ENCODE results near the gene SRSF1. TPM values are rescaled to one million over a fixed set of nuclear protein-coding genes. Genes with fewer than 3 reads are reported as not detected.

The SRSF1 gene
- total RNA-seq, 1 experiment from 2014 or later = 434 TPM

GRCh38 chr17:57957886-57958285 lies 49.2 kb downstream of the SRSF1 start:
- ChIA-PET RAD21 (ENCODE audit: low non-redundant PET in 1 of 2, low total read pairs in 2 of 2, uncharacterized antibody in 2 of 2, unreplicated experiment in 2 of 2) (no interaction called here), CTCF (no interaction called here), POLR2A (no interaction called here)
- H3K4me3 ChIP-seq (replicated peaks in 1 of 2; ENCODE audit: low read depth in 1 of 2, low read length in 2 of 2) = no peak overlapping the region
- peaks cover 0 to 5% of the 10 kb centered on the region in 2 experiments; a peak in 1 of 4 replicates for H3K36me3 ChIP-seq (ENCODE audit: control insufficient read depth in 1 of 2, insufficient read depth in 2 of 2, low read length in 2 of 2)
- H3K79me2 ChIP-seq (ENCODE audit: insufficient read depth, low read length) = peaks cover 19% of the 10 kb centered on the region
- intact Hi-C loops (cut with micrococcal nuclease) = no loop called here
- no peaks in the 10 kb centered on the region for H3K27me3 ChIP-seq (ENCODE audit: insufficient read depth, low read length)
- no peak overlapping the region for H3K27ac ChIP-seq (ENCODE audit: low read depth, low read length)
- no peaks in the 10 kb centered on the region for H3K9me3 ChIP-seq (ENCODE audit: control insufficient read depth in 1 of 2, insufficient read depth in 1 of 2, low read depth in 1 of 2, low read length in 2 of 2)
- H3K4me2 ChIP-seq (ENCODE audit: low read length) = no peak overlapping the region
- DNase-seq (ENCODE audit: low read depth, low spot score) = no peak
- no TSS peak for BruUV-seq (replicated peaks)
- H3K4me1 ChIP-seq (ENCODE audit: control insufficient read depth in 1 of 2, insufficient read depth in 2 of 2, low read length in 2 of 2) = peaks cover 32 to 41% of the 10 kb centered on the region in 2 experiments
- H3K9me2 ChIP-seq (ENCODE audit: insufficient read depth) = no peaks in the 10 kb centered on the region
- no peaks in the 10 kb centered on the region for H4K20me1 ChIP-seq (ENCODE audit: insufficient read depth)
- H3K9ac ChIP-seq (ENCODE audit: low read length) = no peak overlapping the region
- H2AFZ ChIP-seq (ENCODE audit: low read depth, low read length, poor library complexity, severe bottlenecking) = no peak overlapping the region
- TF ChIP-seq ZNF274 (IDR thresholded peaks at IDR 0.05; ENCODE audit: low read depth, low read length) (no peak), EZH2 (IDR thresholded peaks at IDR 0.05) (no peak), EGR1 (IDR thresholded peaks at IDR 0.05; ENCODE audit: low read depth) (no peak), ATF3 (IDR thresholded peaks at IDR 0.05) (no peak), TCF7L2 (IDR thresholded peaks at IDR 0.05; ENCODE audit: borderline replicate concordance, extremely low read depth, insufficient read depth, insufficient read length) (no peak), CTCF (IDR thresholded peaks at IDR 0.05 in 2 of 3, conservative IDR thresholded peaks at IDR 0.05 in 1 of 3; ENCODE audit: borderline replicate concordance in 1 of 3, insufficient read depth in 1 of 3, low read depth in 2 of 3, low read length in 2 of 3) (no peak), JUND (IDR thresholded peaks at IDR 0.05) (no peak), SP1 (IDR thresholded peaks at IDR 0.05; ENCODE audit: low read depth) (no peak)
- ATAC-seq = no peak
